IMR-90 (cell line): ENCODE measurements around the gene HADH. TPM values are rescaled to one million over a fixed set of nuclear protein-coding genes. Genes with fewer than 3 reads are reported as not detected.

ENCODE experiments used
- ATAC-seq: fragments of 200-7000 bp; cut with Tn5 transposase; 2 replicates; pipeline ENCODE4 v1.9.1; 2020; ENCODE audit warnings: low read depth, mild to moderate bottlenecking, moderate library complexity
- BruUV-seq: library from RNA; stranded (reverse); fragments of 400-500 nt; replicated peaks from 2 replicates; lab custom pipeline; 2021; lab: Mats Ljungman, UMichigan
- CTCF ChIA-PET: fragments of 300-600 bp; formaldehyde crosslinking; extraction: SDS; loops from one replicate; lab custom pipeline; 2021; ENCODE audit warnings: antibody characterized with exemption; lab: Yijun Ruan, JAX
- POLR2A ChIA-PET: fragments of 300-600 bp; sonication (Branson Sonifier 250); formaldehyde crosslinking; loops from one replicate; lab custom pipeline; 2022; ENCODE audit warnings: antibody characterized with exemption; ENCODE audit not compliant: unreplicated experiment; lab: Charles Lee
- DNase-seq: peaks from one replicate; pipeline ENCODE4 v3.0.0; 2013
- H2AFZ ChIP-seq: replicated peaks from 2 replicates; pipeline ENCODE3; 2013; ENCODE audit warnings: low read length, mild to moderate bottlenecking; ENCODE audit not compliant: poor library complexity
- H2AK5ac ChIP-seq: 2 replicates; pipeline ENCODE4 v1.6.1; 2013; ENCODE audit warnings: low read depth, low read length, inconsistent platforms
- H2AK9ac ChIP-seq: replicated peaks from 2 replicates; pipeline ENCODE3; 2013; ENCODE audit warnings: mild to moderate bottlenecking, low read depth, low read length, moderate library complexity; ENCODE audit not compliant: poor library complexity
- H2BK120ac ChIP-seq: 2 replicates; pipeline ENCODE4 v1.6.1; 2013; ENCODE audit warnings: low read depth, low read length, inconsistent platforms
- H2BK15ac ChIP-seq: 3 replicates; pipeline ENCODE4 v1.6.1; 2013; ENCODE audit warnings: low read depth, low read length, inconsistent platforms
- H2BK20ac ChIP-seq: 2 replicates; pipeline ENCODE4 v1.6.1; 2013; ENCODE audit warnings: low read depth, mild to moderate bottlenecking, inconsistent platforms, low read length, moderate library complexity
- H2BK5ac ChIP-seq: 2 replicates; pipeline ENCODE4 v1.6.1; 2013; ENCODE audit warnings: mild to moderate bottlenecking, low read depth, low read length, inconsistent platforms; ENCODE audit not compliant: poor library complexity, severe bottlenecking
- H3K14ac ChIP-seq: replicated peaks from 2 replicates; pipeline ENCODE4 v1.6.1; 2013; ENCODE audit warnings: low read depth, low read length, inconsistent platforms
- H3K18ac ChIP-seq: 2 replicates; pipeline ENCODE4 v1.6.1; 2013; ENCODE audit warnings: low read depth, low read length, control low read depth
- H3K23ac ChIP-seq: 2 replicates; pipeline ENCODE4 v1.6.1; 2013; ENCODE audit warnings: low read depth, low read length, inconsistent platforms
- H3K27ac ChIP-seq: 2 replicates; pipeline ENCODE4 v1.5.1; 2013; ENCODE audit warnings: mild to moderate bottlenecking, control low read depth, low read length; ENCODE audit not compliant: insufficient read depth
- H3K27me3 ChIP-seq: 2 replicates; pipeline ENCODE4 v1.6.1; 2013; ENCODE audit warnings: low read length; ENCODE audit not compliant: control insufficient read depth, insufficient read depth
- H3K36me3 ChIP-seq: 2 replicates; pipeline ENCODE4 v1.6.1; 2013; ENCODE audit warnings: low read length, mixed read lengths; ENCODE audit not compliant: control insufficient read depth, insufficient read depth
- H3K4ac ChIP-seq: 2 replicates; pipeline ENCODE4 v1.6.1; 2013; ENCODE audit warnings: low read depth, low read length, inconsistent platforms
- H3K4me1 ChIP-seq: 2 replicates; pipeline ENCODE4 v1.6.1; 2013; ENCODE audit warnings: low read length, mixed read lengths; ENCODE audit not compliant: control insufficient read depth, insufficient read depth
- H3K4me2 ChIP-seq: 2 replicates; pipeline ENCODE4 v1.6.1; 2013; ENCODE audit warnings: low read depth, mild to moderate bottlenecking, control low read depth, low read length, moderate library complexity
- H3K4me3 ChIP-seq: 2 replicates; pipeline ENCODE4 v1.5.1; 2013; ENCODE audit warnings: low read depth, mild to moderate bottlenecking, control low read depth, low read length, moderate library complexity; ENCODE audit not compliant: insufficient read depth
- H3K56ac ChIP-seq: 2 replicates; pipeline ENCODE4 v1.6.1; 2013; ENCODE audit warnings: low read length, inconsistent platforms; ENCODE audit not compliant: insufficient read depth; ENCODE audit errors: extremely low read depth
- H3K79me1 ChIP-seq, 2 experiments: 2 replicates each; pipeline ENCODE4 v1.6.1; 2013; ENCODE audit warnings: low read length in 2 of 2, inconsistent platforms in 1 of 2, low read depth in 1 of 2
- H3K9ac ChIP-seq: 2 replicates; pipeline ENCODE4 v1.6.1; 2013; ENCODE audit warnings: low read depth, low read length, control low read depth
- H3K9me1 ChIP-seq: 2 replicates; pipeline ENCODE4 v1.6.1; 2013; ENCODE audit warnings: low read length, inconsistent platforms; ENCODE audit not compliant: insufficient read depth
- H3K9me3 ChIP-seq: 2 replicates; pipeline ENCODE4 v1.6.1; 2013; ENCODE audit warnings: low read length; ENCODE audit not compliant: control insufficient read depth, insufficient read depth
- H4K20me1 ChIP-seq: 2 replicates; pipeline ENCODE4 v1.6.1; 2013; ENCODE audit warnings: low read length, inconsistent platforms; ENCODE audit not compliant: insufficient read depth
- H4K5ac ChIP-seq: 2 replicates; pipeline ENCODE4 v1.6.1; 2013; ENCODE audit warnings: mild to moderate bottlenecking, low read depth, low read length, control low read depth
- H4K8ac ChIP-seq, 2 experiments: 2 replicates each; pipeline ENCODE4 v1.6.1; 2013; ENCODE audit warnings: low read depth in 2 of 2, low read length in 2 of 2, control low read depth in 1 of 2, inconsistent platforms in 1 of 2
- H4K91ac ChIP-seq: 2 replicates; pipeline ENCODE4 v1.6.1; 2013; ENCODE audit warnings: low read depth, low read length, inconsistent platforms; ENCODE audit not compliant: insufficient read depth
- FOS ChIP-seq: fragments of 150-350 bp; IDR thresholded peaks from 2 replicates; pipeline ENCODE4 v1.6.1; 2016; ENCODE audit warnings: low read depth, low read length
- MAFK ChIP-seq: IDR thresholded peaks from 2 replicates; pipeline ENCODE4 v1.6.1; 2012; ENCODE audit warnings: low read depth, low read length, improper control_type of control experiment
- MAZ ChIP-seq: IDR thresholded peaks from 2 replicates; pipeline ENCODE4 v1.6.1; 2012; ENCODE audit warnings: low read depth, mild to moderate bottlenecking, low read length, improper control_type of control experiment, moderate library complexity, borderline replicate concordance
- MXI1 ChIP-seq: IDR thresholded peaks from 2 replicates; pipeline ENCODE4 v1.6.1; 2012; ENCODE audit warnings: low read depth, mild to moderate bottlenecking, low read length, moderate library complexity, borderline replicate concordance
- POLR2A ChIP-seq: IDR thresholded peaks from 2 replicates; pipeline ENCODE4 v1.6.1; 2012; ENCODE audit warnings: mild to moderate bottlenecking, low read depth, low read length
- RCOR1 ChIP-seq: IDR thresholded peaks from 2 replicates; pipeline ENCODE4 v1.6.1; 2012; ENCODE audit warnings: mild to moderate bottlenecking, low read length, improper control_type of control experiment; ENCODE audit not compliant: insufficient replicate concordance
- RFX5 ChIP-seq: IDR thresholded peaks from 2 replicates; pipeline ENCODE4 v1.8.0; 2012; ENCODE audit warnings: low read depth, mild to moderate bottlenecking, low read length, moderate library complexity
- SMC3 ChIP-seq: fragments of 150-350 bp; IDR thresholded peaks from 2 replicates; pipeline ENCODE4 v1.6.1; 2016; ENCODE audit warnings: low read depth, mild to moderate bottlenecking, antibody characterized with exemption, low read length, moderate library complexity
- dilution Hi-C: fragments of 300-500 bp; cut with HindIII; formaldehyde crosslinking; loops from one replicate; pipeline ENCODE4 v1.14.3; 2018; ENCODE audit warnings: low sequenced_read_pairs; ENCODE audit not compliant: unreplicated experiment
- in situ Hi-C: fragments of 300-500 bp; cut with MboI; formaldehyde crosslinking; loops from 3 replicates; pipeline ENCODE4 v1.14.3; 2019; ENCODE audit warnings: low sequenced_read_pairs, inconsistent platforms, mixed read lengths
- intact Hi-C: fragments of 100-400 bp; cut with micrococcal nuclease; formaldehyde crosslinking; loops from 2 replicates; pipeline ENCODE4 v1.10.0; 2022
- polyA plus RNA-seq, 3 experiments: library from polyadenylated mRNA; depleted of rRNA; stranded (reverse); fragments of >200 nt; gene quantifications; 2 replicates each; pipeline ENCODE4 v1.2.3, GENCODE V29; 2012; ENCODE audit warnings: low replicate concordance in 1 of 3
- total RNA-seq: library from RNA; depleted of rRNA; stranded (reverse); fragments of >200 nt; gene quantifications from 2 replicates; pipeline ENCODE4 v1.2.3, GENCODE V29; 2012
- TF ChIP-seq, protein P1 (sequence below): conservative IDR thresholded peaks from 2 replicates; pipeline ENCODE4 v1.5.1; 2012; ENCODE audit warnings: mild to moderate bottlenecking, low read depth, low read length, improper control_type of control experiment

HADH gene
- total and polyA plus RNA-seq, 2 of the 4 experiments (the other 2 are of a cell fraction), result 6.8 to 22.6 TPM

DNA sequence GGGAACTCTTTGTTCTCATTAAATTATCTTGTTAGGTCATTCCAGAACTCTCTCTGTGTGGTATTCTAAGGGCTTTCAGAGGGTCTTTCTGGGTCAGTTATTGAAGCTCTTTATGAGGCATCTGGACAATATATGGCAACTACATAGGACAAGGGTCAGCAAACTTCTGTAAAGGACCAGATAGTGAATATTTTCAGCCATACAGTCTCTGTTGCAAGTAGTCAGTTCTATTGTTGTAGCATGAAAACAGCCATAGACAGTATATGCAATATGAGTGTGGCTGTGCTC is 35.1 kb downstream of the HADH start:
- POLR2A ChIA-PET, result no interaction called here
- ATAC-seq (no peak), DNase-seq (no peak)
- intact Hi-C loops, result no loop called here
- Histone ChIP-seq H4K8ac (no peak overlapping the region), H3K56ac (no peak overlapping the region), H2AK5ac (no peak overlapping the region), H2BK120ac (no peak overlapping the region), H3K18ac (no peak overlapping the region), H3K14ac (no peak overlapping the region), H3K4me3 (no peak overlapping the region), H3K4me2 (no peak overlapping the region), H3K27ac (no peak overlapping the region), H2BK20ac (no peak overlapping the region), H2AFZ (no peak overlapping the region), H4K20me1 (no peaks in the 10 kb centered on the region), H4K91ac (no peak overlapping the region), H3K9me1 (no peaks in the 10 kb centered on the region), H3K23ac (no peak overlapping the region), H3K79me1 (no peaks in the 10 kb centered on the region), H3K4me1 (peaks cover 3% of the 10 kb centered on the region; the same call in 1 of the 2 replicates), H2AK9ac (no peak overlapping the region), H3K27me3 (no peaks in the 10 kb centered on the region), H2BK5ac (no peak overlapping the region), H3K36me3 (peaks cover 4% of the 10 kb centered on the region), H3K9ac (no peak overlapping the region), H4K5ac (no peak overlapping the region), H3K4ac (no peak overlapping the region), H3K9me3 (no peaks in the 10 kb centered on the region), H2BK15ac (no peak overlapping the region)
- TF ChIP-seq MAZ (no peak), MAFK (no peak), SMC3 (no peak), RFX5 (no peak), MXI1 (no peak), FOS (no peak), RCOR1 (no peak), POLR2A (no peak)
- TF ChIP-seq, protein P1, sequence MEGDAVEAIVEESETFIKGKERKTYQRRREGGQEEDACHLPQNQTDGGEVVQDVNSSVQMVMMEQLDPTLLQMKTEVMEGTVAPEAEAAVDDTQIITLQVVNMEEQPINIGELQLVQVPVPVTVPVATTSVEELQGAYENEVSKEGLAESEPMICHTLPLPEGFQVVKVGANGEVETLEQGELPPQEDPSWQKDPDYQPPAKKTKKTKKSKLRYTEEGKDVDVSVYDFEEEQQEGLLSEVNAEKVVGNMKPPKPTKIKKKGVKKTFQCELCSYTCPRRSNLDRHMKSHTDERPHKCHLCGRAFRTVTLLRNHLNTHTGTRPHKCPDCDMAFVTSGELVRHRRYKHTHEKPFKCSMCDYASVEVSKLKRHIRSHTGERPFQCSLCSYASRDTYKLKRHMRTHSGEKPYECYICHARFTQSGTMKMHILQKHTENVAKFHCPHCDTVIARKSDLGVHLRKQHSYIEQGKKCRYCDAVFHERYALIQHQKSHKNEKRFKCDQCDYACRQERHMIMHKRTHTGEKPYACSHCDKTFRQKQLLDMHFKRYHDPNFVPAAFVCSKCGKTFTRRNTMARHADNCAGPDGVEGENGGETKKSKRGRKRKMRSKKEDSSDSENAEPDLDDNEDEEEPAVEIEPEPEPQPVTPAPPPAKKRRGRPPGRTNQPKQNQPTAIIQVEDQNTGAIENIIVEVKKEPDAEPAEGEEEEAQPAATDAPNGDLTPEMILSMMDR, result no peak
- BruUV-seq, result no TSS peak
- CTCF ChIA-PET, result no interaction called here
- in situ Hi-C loops, result no loop called here
- dilution Hi-C loops, result no loop called here
